Measurements from ENCODE around the gene ADAMTSL2.

DNA sequence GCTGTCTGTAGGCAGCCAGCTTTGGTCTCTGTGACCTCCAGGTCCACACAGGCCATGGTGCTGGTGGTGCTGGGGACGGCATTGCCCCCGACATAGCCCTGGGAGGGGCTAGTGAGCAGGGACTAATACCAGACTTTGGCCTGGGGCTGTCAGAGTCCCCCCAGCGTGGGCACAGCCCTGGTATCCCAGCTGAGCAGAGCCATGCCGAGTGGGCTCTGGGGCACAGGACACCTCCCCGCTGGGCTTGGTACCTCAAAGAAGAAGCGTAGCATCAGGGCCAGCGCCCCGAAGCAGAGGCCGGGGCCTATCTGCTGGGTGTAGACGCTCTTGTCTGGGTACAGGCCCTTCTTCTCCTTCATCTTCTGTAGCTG is 19.3 kb upstream of the ADAMTSL2 start:
- TF ChIP-seq, protein P1, sequence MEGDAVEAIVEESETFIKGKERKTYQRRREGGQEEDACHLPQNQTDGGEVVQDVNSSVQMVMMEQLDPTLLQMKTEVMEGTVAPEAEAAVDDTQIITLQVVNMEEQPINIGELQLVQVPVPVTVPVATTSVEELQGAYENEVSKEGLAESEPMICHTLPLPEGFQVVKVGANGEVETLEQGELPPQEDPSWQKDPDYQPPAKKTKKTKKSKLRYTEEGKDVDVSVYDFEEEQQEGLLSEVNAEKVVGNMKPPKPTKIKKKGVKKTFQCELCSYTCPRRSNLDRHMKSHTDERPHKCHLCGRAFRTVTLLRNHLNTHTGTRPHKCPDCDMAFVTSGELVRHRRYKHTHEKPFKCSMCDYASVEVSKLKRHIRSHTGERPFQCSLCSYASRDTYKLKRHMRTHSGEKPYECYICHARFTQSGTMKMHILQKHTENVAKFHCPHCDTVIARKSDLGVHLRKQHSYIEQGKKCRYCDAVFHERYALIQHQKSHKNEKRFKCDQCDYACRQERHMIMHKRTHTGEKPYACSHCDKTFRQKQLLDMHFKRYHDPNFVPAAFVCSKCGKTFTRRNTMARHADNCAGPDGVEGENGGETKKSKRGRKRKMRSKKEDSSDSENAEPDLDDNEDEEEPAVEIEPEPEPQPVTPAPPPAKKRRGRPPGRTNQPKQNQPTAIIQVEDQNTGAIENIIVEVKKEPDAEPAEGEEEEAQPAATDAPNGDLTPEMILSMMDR (IDR thresholded peaks at IDR 0.05; ENCODE audit: low read depth, low read length) = no peak
- no peak for TF ChIP-seq EZH2phosphoT487 (IDR thresholded peaks at IDR 0.05; ENCODE audit: low read depth)
